ENCODE data around the gene CYP26B1. TPM values are rescaled to one million over a fixed set of nuclear protein-coding genes. Genes with fewer than 3 reads are reported as not detected.

The CYP26B1 gene
- total RNA-seq, 4 donors from 2014 or later, result 1.5 to 5.2 (median 2.4) TPM; not detected in 1

- intact Hi-C loops (cut with DNase I; ENCODE audit: low total_unique reads), result no loop called here
Measured at GRCh38 chr2:72183466-72183865, 35.8 kb upstream of the CYP26B1 start.

GRCh38 chr2:72183016-72183415, 35.4 kb upstream of the CYP26B1 start:
- H3K4me3 ChIP-seq, result no peak overlapping the region
- in situ Hi-C loops (cut with MboI; ENCODE audit: low pct_ligation_motif_present in 1 of 4, low pct_unique_long_range_greater_than_20kb in 1 of 4, low sequenced_read_pairs in 3 of 4) (no loop called here), intact Hi-C loops (cut with DNase I; ENCODE audit: low total_unique reads) (no loop called here)
- H3K27ac ChIP-seq, result peak overlapping the region; percentile 47 to 82 (median 78)
- DNase-seq, result no peak
- no peaks in the 10 kb centered on the region for H3K9me3 ChIP-seq
- no peak for TF ChIP-seq CTCF (IDR thresholded peaks at IDR 0.05)
- no peak for TF ChIP-seq EP300 (IDR thresholded peaks at IDR 0.05; ENCODE audit: low read depth)
- no peak for TF ChIP-seq POLR2AphosphoS5 (IDR thresholded peaks at IDR 0.05)
- TF ChIP-seq POLR2A (IDR thresholded peaks at IDR 0.05), result no peak
- peaks cover 5 to 37% (median 9%) of the 10 kb centered on the region in 4 donors for H3K4me1 ChIP-seq
- H3K27me3 ChIP-seq, result no peaks in the 10 kb centered on the region
- H3K36me3 ChIP-seq, result peaks cover 0 to 8% (median 4%) of the 10 kb centered on the region in 4 donors

More at GRCh38 chr2:72183466-72183865, 35.8 kb upstream of the CYP26B1 start:
- H3K27me3 ChIP-seq, result no peaks in the 10 kb centered on the region
- no peaks in the 10 kb centered on the region for H3K9me3 ChIP-seq
- no peak for DNase-seq
- 92 to 95% methylated on average over 2 of the region's 2 CpGs for WGBS, 2 donors (ENCODE audit: low coverage in 1 of 2)
- no peak overlapping the region for H3K4me3 ChIP-seq
- in situ Hi-C loops (cut with MboI; ENCODE audit: low pct_ligation_motif_present in 1 of 4, low pct_unique_long_range_greater_than_20kb in 1 of 4, low sequenced_read_pairs in 3 of 4), result no loop called here
- peak overlapping the region; percentile 47 to 82 (median 78) for H3K27ac ChIP-seq
- TF ChIP-seq EP300 (IDR thresholded peaks at IDR 0.05; ENCODE audit: low read depth) (no peak), POLR2A (IDR thresholded peaks at IDR 0.05) (no peak), POLR2AphosphoS5 (IDR thresholded peaks at IDR 0.05) (no peak), CTCF (IDR thresholded peaks at IDR 0.05) (no peak)
- peaks cover 5 to 37% (median 9%) of the 10 kb centered on the region in 4 donors for H3K4me1 ChIP-seq
- H3K36me3 ChIP-seq, result peaks cover 0 to 4% (median 2%) of the 10 kb centered on the region in 4 donors

- peaks cover 5 to 37% (median 9%) of the 10 kb centered on the region in 4 donors for H3K4me1 ChIP-seq
- H3K36me3 ChIP-seq, result peaks cover 0 to 8% (median 4%) of the 10 kb centered on the region in 4 donors
- no peaks in the 10 kb centered on the region for H3K9me3 ChIP-seq
- no peaks in the 10 kb centered on the region for H3K27me3 ChIP-seq
- 48 to 54% methylated on average over 2 to 4 of the region's 4 CpGs for WGBS, 2 donors (ENCODE audit: low coverage in 1 of 2)
- no peak for TF ChIP-seq POLR2AphosphoS5 (IDR thresholded peaks at IDR 0.05)
- no peak for TF ChIP-seq CTCF (IDR thresholded peaks at IDR 0.05)
- no peak for TF ChIP-seq EP300 (IDR thresholded peaks at IDR 0.05; ENCODE audit: low read depth)
- no peak for TF ChIP-seq POLR2A (IDR thresholded peaks at IDR 0.05)
- intact Hi-C loops (cut with DNase I; ENCODE audit: low total_unique reads) (no loop called here), in situ Hi-C loops (cut with MboI; ENCODE audit: low pct_ligation_motif_present in 1 of 4, low pct_unique_long_range_greater_than_20kb in 1 of 4, low sequenced_read_pairs in 3 of 4) (no loop called here)
- DNase-seq, result peak; percentile 81
- peak overlapping the region; percentile 47 to 82 (median 78) for H3K27ac ChIP-seq
- no peak overlapping the region for H3K4me3 ChIP-seq
Measured at GRCh38 chr2:72182547-72182946, 34.9 kb upstream of the CYP26B1 start.

- intact Hi-C loops (cut with DNase I; ENCODE audit: low total_unique reads), result no loop called here
- Histone ChIP-seq H3K36me3 (peaks cover 0 to 8% (median 4%) of the 10 kb centered on the region in 4 donors), H3K27ac (peak overlapping the region in 2 of 4 donors; percentile 76 to 82), H3K4me3 (no peak overlapping the region), H3K4me1 (peaks cover 5 to 37% (median 9%) of the 10 kb centered on the region in 4 donors), H3K9me3 (no peaks in the 10 kb centered on the region), H3K27me3 (no peaks in the 10 kb centered on the region)
- no peak for TF ChIP-seq EP300 (IDR thresholded peaks at IDR 0.05; ENCODE audit: low read depth)
- no peak for TF ChIP-seq POLR2A (IDR thresholded peaks at IDR 0.05)
- TF ChIP-seq CTCF (IDR thresholded peaks at IDR 0.05), result no peak
- no peak for TF ChIP-seq POLR2AphosphoS5 (IDR thresholded peaks at IDR 0.05)
- in situ Hi-C loops (cut with MboI; ENCODE audit: low pct_ligation_motif_present in 1 of 4, low pct_unique_long_range_greater_than_20kb in 1 of 4, low sequenced_read_pairs in 3 of 4), result no loop called here
- 94 to 100% methylated on average over 1 to 2 of the region's 2 CpGs for WGBS, 2 donors (ENCODE audit: low coverage in 1 of 2)
- DNase-seq, result no peak
Measured at GRCh38 chr2:72181616-72182015, 34.0 kb upstream of the CYP26B1 start.
